Activated CD4-positive, alpha-beta T cell treated with anti-CD3 and anti-CD28 coated beads, Interleukin-2, amount 10 ng/mL, durations not matched to agents 7 days and 5 days (primary cell): ENCODE measurements around the gene ZNF514. TPM values are rescaled to one million over a fixed set of nuclear protein-coding genes. Genes with fewer than 3 reads are reported as not detected.
A peak's percentile ranks its signal among the peaks of the same experiment; 100 is the strongest.
"Not testable (repeated sequence)": the region's sequence is repeated elsewhere in the genome, so short reads cannot be mapped to it uniquely, and the experiment has no call there.

Experiments used
- CTCF ChIA-PET: fragments of 350-600 bp; sonication (Branson Sonifier 250); formaldehyde crosslinking; loops from one replicate; lab custom pipeline; 2021; ENCODE audit warnings: antibody characterized with exemption; lab: Charles Lee
- POLR2A ChIA-PET: fragments of 350-600 bp; sonication (Branson Sonifier 250); formaldehyde crosslinking; loops from one replicate; lab custom pipeline; 2021; ENCODE audit warnings: antibody characterized with exemption; lab: Charles Lee
- DNase-seq: peaks from one replicate; pipeline ENCODE4 v3.0.0-alpha.2; 2020
- H3K27ac Mint-ChIP-seq: one replicate; pipeline ENCODE4 v1.8.0; 2021; ENCODE audit warnings: mild to moderate bottlenecking, moderate library complexity, mixed read lengths
- H3K27me3 Mint-ChIP-seq: one replicate; pipeline ENCODE4 v1.8.0; 2021; ENCODE audit warnings: mixed read lengths
- H3K36me3 Mint-ChIP-seq: one replicate; pipeline ENCODE4 v1.8.0; 2021; ENCODE audit warnings: low read depth, mixed read lengths
- H3K4me1 Mint-ChIP-seq: one replicate; pipeline ENCODE4 v1.8.0; 2021; ENCODE audit warnings: mixed read lengths
- H3K4me3 Mint-ChIP-seq: one replicate; pipeline ENCODE4 v1.8.0; 2021; ENCODE audit warnings: mild to moderate bottlenecking, moderate library complexity, mixed read lengths
- H3K9me3 Mint-ChIP-seq: one replicate; pipeline ENCODE4 v1.8.0; 2021; ENCODE audit warnings: mixed read lengths
- total RNA-seq, 2 experiments: library from RNA; stranded (reverse); gene quantifications; one replicate each; pipeline ENCODE4 v1.2.3, GENCODE V29; 2021

Gene ZNF514
- 10 to 100 TPM; 11.4 to 11.6 TPM for total RNA-seq

DNA sequence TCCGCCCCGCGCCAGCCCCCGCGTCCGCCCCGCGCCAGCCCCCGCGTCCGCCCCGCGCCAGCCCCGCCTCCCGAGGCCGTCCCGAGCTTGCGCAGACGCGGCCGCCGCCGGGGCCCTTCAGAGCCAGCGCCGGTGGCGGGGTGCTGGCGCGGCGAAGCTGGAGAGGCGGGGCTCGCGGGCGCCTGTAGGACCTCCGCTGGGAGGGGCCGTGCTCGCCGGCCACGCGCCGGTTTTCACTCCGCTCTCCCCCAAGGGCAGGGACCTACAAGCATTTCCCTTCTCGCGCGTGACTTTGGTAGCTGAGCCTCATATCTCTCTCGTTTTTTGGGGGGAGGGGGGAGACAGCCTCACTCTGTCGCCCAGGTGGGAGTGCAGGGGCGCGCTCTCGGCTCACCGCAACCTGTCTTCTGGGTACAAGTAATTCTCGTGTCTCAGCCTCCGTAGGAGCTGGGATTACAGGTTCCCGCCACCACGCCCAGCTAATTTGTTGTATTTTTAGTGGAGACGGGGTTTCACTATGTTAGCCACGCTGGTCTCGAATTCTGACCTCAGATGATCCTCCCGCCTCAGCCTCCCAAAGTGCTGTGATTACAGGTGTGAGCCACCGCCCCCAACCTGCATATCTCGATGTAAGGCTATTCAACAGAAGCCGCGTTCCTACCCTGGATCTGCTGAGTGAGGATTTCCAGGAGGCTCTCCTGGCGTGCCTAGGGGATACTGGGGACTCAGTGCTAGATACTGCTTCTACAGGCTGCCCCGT is at the start of gene ZNF514:
TSS of gene ZNF514 (minus strand) at position 159 of the 760 bp plus-strand sequence. CDS start 6,595 bp downstream, outside the sequence.
- peak within 1 kb of the TSS; percentile 82 for H3K4me3 Mint-ChIP-seq
- H3K27me3 Mint-ChIP-seq, result no peaks in the 10 kb centered on the region
- DNase-seq, result peak; percentile 74
- ChIA-PET POLR2A (no interaction called here), CTCF (interaction anchor here (0.6 to 1.0 kb wide), 5 partner anchors 7 to 137 kb away, joined by 3 to 5 read pairs (median 3); partner anchors contain the start of gene MRPS5)
- peaks cover 17% of the 10 kb centered on the region for H3K9me3 Mint-ChIP-seq
- H3K36me3 Mint-ChIP-seq, result peaks cover 25% of the 10 kb centered on the region
- peak within 1 kb of the TSS; percentile 88 for H3K27ac Mint-ChIP-seq
- H3K4me1 Mint-ChIP-seq, result peaks cover 28% of the 10 kb centered on the region

DNA sequence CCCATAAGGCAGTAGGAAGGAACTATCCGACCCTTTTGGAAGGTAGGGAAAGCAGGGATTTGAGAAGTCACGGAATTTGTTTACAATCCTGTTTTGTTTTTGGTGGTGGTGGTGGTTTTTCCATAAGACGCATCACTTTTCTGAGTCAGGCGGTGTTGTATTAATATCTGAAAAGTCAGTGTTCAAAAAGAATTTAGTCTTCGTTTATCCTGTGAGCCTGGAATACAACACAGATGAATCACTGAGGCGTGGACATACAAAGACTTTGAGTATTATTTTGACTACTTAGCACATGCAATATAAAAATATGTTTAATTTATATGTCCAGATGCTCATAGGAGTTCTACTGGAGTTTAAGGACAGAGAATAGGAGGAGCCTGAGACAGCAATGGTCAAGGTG is 48.5 kb upstream of the ZNF514 start:
- peaks cover 18% of the 10 kb centered on the region for H3K4me1 Mint-ChIP-seq

DNA sequence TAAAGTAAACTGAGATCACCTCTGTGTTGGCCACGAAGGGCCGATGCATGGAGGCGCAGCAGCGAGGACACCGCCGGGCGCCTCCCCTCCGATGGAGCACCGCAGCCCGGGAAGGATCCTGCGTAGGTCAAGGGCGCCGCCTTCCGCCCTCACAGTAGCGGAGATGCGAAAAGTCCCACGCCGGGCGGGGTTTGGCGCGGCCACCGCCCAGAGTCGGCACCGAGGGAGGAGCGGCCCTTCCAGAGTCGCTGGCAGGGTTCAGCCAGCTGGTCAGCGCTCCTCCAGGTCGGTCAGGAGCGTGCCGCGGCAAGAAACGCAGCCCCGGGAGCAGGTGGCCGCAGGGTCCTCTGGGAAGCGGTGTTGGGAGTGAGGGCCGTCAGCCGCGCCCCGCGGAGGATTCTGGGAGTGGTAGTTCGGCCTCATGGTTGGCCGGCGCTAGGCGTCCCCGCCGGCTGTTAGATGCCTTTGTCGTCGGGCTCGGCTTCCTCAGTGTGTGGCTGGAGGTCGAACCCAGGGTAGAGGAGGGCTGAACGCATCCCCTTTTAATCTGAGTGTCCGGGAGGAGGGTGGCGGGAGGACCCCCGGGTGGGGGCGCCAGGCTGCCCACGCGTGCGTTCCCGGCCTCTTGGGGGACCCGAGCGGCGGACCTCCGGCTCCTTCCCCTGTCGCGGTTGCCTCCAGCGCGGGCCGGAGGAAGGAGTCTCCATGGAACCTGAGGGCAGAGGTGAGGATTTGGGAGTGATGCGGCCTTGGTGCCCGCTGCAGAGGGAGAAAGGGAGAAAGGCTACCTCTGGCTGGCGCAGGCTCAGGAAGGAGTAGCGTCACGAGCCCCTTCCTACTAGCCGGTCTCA is 47.7 kb upstream of the ZNF514 start, which contains the start of gene ZNF892:
TSS of gene ZNF892 (plus strand) at position 411 of the 851 bp plus-strand sequence. CDS start at position 706, 295 bp downstream.
- DNase-seq, result peak; percentile 80
- POLR2A ChIA-PET, result no interaction called here
- CTCF ChIA-PET, result no interaction called here
- Mint-ChIP-seq H3K36me3 (peaks cover 37% of the 10 kb centered on the region), H3K27me3 (no peaks in the 10 kb centered on the region), H3K4me1 (peaks cover 18% of the 10 kb centered on the region), H3K4me3 (peak within 1 kb of the TSS; percentile 85), H3K27ac (peak within 1 kb of the TSS; percentile 80), H3K9me3 (peaks cover 36% of the 10 kb centered on the region)

More for the DNA sequence above, 48.5 kb upstream of the ZNF514 start:
- Mint-ChIP-seq H3K27me3 (no peaks in the 10 kb centered on the region), H3K9me3 (peaks cover 42% of the 10 kb centered on the region), H3K4me3 (peak overlapping the region; percentile 85), H3K27ac (peak overlapping the region; percentile 26), H3K36me3 (peaks cover 43% of the 10 kb centered on the region)
- CTCF ChIA-PET, result no interaction called here
- no peak for DNase-seq
- POLR2A ChIA-PET, result no interaction called here

DNA sequence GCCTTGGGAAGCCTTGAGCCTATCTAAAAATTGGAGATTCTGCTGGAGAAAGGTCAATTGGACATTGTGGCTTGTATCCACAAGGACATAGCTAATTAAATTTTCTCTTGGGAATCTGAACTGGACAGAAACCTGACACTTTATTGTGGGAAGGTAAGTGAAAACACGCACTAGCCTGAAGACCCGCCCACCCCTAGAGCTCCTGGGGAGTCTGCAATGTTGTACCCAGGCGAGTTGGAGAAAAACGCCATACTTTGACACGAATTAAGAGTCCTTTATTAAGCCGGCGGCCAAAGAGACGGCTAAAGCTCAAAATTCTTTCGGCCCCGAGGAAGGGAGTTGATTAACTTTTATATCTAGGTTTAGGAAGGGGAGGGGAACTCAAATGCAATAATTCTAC is 46.4 kb upstream of the ZNF514 start:
- Mint-ChIP-seq H3K36me3 (peaks cover 26% of the 10 kb centered on the region), H3K27me3 (no peaks in the 10 kb centered on the region)

DNA sequence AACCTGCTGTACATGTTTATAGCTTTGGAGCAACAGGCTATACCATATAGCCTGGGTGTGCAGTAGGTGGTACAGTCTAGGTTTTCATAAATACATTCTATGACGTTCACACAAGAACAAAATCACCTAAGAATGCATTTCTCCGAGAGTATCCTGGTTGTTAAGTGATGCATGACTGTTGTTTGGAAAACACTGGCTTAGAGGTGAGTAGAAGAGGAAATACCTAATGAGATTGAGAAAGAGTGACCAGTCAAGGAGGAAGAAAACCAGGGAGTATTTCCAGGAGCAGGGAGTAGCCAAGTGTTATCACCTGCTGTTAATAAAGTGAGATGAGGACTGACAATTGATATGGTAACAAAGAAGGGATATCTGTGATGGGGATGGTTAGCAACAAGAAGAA is 44.7 kb upstream of the ZNF514 start:
- peaks cover 18% of the 10 kb centered on the region for H3K4me1 Mint-ChIP-seq
- H3K36me3 Mint-ChIP-seq, result peaks cover 14% of the 10 kb centered on the region
- ChIA-PET CTCF (no interaction called here), POLR2A (no interaction called here)
- no peak overlapping the region for H3K4me3 Mint-ChIP-seq
- no peaks in the 10 kb centered on the region for H3K27me3 Mint-ChIP-seq
- no peak for DNase-seq
- H3K9me3 Mint-ChIP-seq, result peaks cover 17% of the 10 kb centered on the region
- H3K27ac Mint-ChIP-seq, result no peak overlapping the region

More for the DNA sequence above, 46.4 kb upstream of the ZNF514 start:
- Mint-ChIP-seq H3K27ac (no peak overlapping the region), H3K4me3 (peak overlapping the region; percentile 85), H3K4me1 (peaks cover 18% of the 10 kb centered on the region), H3K9me3 (peaks cover 27% of the 10 kb centered on the region)
- ChIA-PET CTCF (interaction anchor here (0.6 to 1.0 kb wide), 2 partner anchors 40 to 620 kb away, joined by 3 read pairs; no protein-coding TSS in a partner anchor), POLR2A (no interaction called here)
- DNase-seq, result no peak

DNA sequence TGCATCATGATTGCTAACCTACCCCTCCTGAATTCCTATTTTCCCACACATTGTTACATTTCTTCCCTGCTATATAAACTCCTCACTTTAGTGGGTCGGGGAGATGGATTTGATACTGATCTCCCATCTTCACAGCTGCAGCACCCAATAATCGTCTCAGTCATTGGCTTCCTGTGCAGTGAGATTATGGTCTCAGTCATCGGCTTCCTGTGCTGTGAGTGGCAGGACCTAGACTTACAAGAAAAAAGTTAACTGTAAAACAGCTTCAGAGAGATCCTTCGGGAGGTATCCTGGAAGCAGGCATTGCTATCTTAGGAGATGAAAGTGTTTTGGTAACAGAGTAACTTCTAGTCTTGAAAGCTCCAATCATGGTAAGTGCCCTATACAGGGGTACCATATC is 44.3 kb upstream of the ZNF514 start:
- H3K27me3 Mint-ChIP-seq, result no peaks in the 10 kb centered on the region
- no peak for DNase-seq
- peaks cover 9% of the 10 kb centered on the region for H3K36me3 Mint-ChIP-seq
- H3K4me1 Mint-ChIP-seq, result peaks cover 17% of the 10 kb centered on the region
- ChIA-PET POLR2A (no interaction called here), CTCF (no interaction called here)
- H3K27ac Mint-ChIP-seq, result no peak overlapping the region
- no peak overlapping the region for H3K4me3 Mint-ChIP-seq
- H3K9me3 Mint-ChIP-seq, result peaks cover 12% of the 10 kb centered on the region

DNA sequence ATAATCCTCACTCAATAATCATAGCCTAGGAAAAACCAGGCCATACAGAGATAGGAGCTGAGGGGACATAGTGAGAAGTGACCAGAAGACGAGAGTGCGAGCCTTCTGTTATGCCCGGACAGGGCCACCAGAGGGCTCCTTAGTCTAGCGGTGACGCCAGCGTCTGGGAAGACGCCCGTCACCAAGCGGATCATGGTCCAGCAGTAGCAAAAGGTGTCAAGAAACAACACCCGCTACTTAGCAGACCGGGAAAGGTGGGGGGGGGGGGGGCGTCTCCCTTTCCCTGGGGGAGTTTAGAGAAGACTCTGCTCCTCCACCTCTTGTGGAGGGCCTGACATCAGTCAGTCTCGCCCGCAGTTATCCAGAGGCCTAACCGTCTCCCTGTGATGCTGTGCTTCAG is 33.3 kb upstream of the ZNF514 start:
- POLR2A ChIA-PET, result not testable (repeated sequence)

DNA sequence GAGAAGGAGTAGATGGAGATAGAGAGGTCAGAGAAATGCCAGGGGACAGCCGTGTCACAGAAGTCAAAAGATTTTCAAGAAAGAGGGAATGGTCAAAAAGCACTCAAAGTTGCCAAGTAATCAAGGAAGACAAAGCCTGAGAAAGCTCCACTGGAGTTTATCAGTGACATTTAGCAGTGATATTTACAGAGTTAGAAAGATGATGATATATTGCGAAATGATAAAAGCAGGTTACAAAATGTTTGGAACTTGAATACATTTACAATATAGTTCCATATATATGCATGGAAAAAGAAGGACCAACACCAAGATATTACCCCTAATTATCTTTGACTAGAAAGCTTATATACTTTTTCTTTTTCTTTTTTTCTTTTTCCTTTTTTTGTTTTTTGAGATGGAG is 26.3 kb upstream of the ZNF514 start:
- no peak overlapping the region for H3K27ac Mint-ChIP-seq
- H3K27me3 Mint-ChIP-seq, result peaks cover 8% of the 10 kb centered on the region
- ChIA-PET POLR2A (no interaction called here), CTCF (no interaction called here)
- no peak for DNase-seq
- H3K4me1 Mint-ChIP-seq, result no peaks in the 10 kb centered on the region
- H3K4me3 Mint-ChIP-seq, result no peak overlapping the region
- H3K36me3 Mint-ChIP-seq, result peaks cover 27% of the 10 kb centered on the region
- H3K9me3 Mint-ChIP-seq, result peaks cover 30% of the 10 kb centered on the region

More for the DNA sequence above, 33.3 kb upstream of the ZNF514 start:
- H3K36me3 Mint-ChIP-seq, H3K4me1 Mint-ChIP-seq, CTCF ChIA-PET, H3K4me3 Mint-ChIP-seq, H3K9me3 Mint-ChIP-seq, H3K27ac Mint-ChIP-seq: not testable (repeated sequence)
- peaks cover 14% of the 10 kb centered on the region for H3K27me3 Mint-ChIP-seq
- peak; percentile 36 for DNase-seq

DNA sequence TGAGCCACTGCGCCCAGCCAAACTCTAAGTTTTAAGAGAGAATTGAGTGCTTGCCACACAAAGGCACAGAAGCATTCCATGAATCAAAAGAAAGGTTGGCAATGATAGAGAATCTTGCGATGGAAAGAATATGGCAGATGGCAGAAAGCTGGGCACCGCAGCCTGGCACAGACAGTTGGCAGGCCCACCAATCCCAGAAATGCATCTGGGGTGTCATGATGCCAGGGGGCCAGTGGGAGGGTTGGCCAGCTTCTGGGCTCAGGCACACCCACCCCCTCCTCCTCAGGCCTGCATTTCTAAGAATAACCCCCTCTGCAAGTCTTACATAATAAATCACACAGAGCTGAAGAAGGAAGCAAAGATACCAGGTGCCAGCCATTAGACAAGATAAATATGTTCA is 25.5 kb upstream of the ZNF514 start:
- H3K27me3 Mint-ChIP-seq, result peaks cover 4% of the 10 kb centered on the region
- DNase-seq, result no peak
- no peak overlapping the region for H3K4me3 Mint-ChIP-seq
- H3K36me3 Mint-ChIP-seq, result peaks cover 34% of the 10 kb centered on the region
- POLR2A ChIA-PET, result no interaction called here
- H3K27ac Mint-ChIP-seq, result no peak overlapping the region
- H3K9me3 Mint-ChIP-seq, result peaks cover 35% of the 10 kb centered on the region
- CTCF ChIA-PET, result interaction anchor here (0.6 kb wide), 1 partner anchor 363 kb away, joined by 3 read pairs; no protein-coding TSS in a partner anchor
- H3K4me1 Mint-ChIP-seq, result no peaks in the 10 kb centered on the region

DNA sequence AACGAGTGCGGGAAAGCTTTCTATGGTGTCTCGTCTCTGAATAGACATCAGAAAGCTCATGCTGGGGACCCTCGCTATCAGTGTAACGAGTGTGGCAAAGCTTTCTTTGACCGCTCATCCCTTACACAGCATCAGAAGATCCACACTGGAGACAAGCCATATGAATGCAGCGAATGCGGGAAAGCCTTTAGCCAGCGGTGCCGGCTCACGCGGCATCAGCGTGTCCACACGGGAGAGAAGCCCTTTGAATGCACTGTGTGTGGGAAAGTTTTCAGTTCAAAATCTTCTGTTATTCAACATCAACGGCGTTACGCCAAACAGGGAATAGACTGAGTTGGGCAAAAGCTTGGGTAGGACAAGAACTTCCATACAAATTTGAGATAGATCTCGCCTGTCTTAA is 22.1 kb upstream of the ZNF514 start:
- H3K4me3 Mint-ChIP-seq, result no peak overlapping the region
- no peak overlapping the region for H3K27ac Mint-ChIP-seq
- ChIA-PET CTCF (interaction anchor here (1.0 kb wide), 1 partner anchor 67 kb away, joined by 5 read pairs; no protein-coding TSS in a partner anchor), POLR2A (no interaction called here)
- H3K36me3 Mint-ChIP-seq, result peaks cover 63% of the 10 kb centered on the region
- no peak for DNase-seq
- H3K9me3 Mint-ChIP-seq, result peaks cover 50% of the 10 kb centered on the region
- H3K27me3 Mint-ChIP-seq, result no peaks in the 10 kb centered on the region
- H3K4me1 Mint-ChIP-seq, result no peaks in the 10 kb centered on the region

DNA sequence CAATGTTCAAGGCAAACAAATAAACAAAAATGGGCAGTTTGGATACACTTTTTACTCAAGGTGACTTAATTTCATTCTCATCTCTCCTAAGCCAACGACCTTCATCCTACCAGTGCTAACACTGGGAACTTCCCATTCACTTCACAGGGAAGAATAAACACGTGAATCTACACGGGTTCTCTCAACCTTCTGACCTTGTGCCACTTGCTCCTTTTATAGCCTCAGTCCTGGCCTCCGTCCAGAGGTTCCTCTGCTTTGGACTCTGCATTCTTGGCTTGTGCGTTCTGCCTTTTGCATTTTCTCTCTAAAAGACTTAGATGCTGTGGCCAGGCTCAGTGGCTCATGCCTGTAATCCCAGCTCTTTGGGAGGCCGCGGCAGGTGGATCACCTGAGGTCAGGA is 19.8 kb upstream of the ZNF514 start:
- H3K4me3 Mint-ChIP-seq, result no peak overlapping the region
- H3K27me3 Mint-ChIP-seq, result no peaks in the 10 kb centered on the region
- H3K9me3 Mint-ChIP-seq, result peaks cover 42% of the 10 kb centered on the region
- DNase-seq, result no peak
- ChIA-PET CTCF (no interaction called here), POLR2A (no interaction called here)
- H3K27ac Mint-ChIP-seq, result no peak overlapping the region
- no peaks in the 10 kb centered on the region for H3K4me1 Mint-ChIP-seq
- peaks cover 67% of the 10 kb centered on the region for H3K36me3 Mint-ChIP-seq

DNA sequence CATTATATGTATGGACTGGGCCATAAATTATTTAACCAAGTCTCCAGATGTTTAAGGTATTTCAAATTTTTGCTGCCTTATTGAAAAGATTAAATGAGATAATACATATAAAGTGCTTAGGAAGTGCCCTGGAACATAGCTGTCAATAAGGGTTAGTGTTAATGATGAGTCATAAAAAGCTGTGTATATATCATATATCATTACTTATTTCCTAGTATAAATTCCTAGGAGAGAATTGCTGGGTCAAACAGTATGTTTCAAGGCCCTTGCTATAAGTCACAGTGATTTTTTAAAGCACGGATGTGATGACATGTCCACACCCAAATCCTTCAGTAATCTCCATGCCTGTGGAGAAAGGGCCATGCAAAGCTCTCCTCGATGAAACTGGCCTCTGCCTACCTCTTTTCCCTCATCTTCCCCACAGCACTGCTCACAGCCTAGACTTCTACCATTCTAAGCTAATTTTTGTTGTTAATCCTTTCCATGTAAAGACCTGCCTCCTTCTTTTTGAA is 14.4 kb upstream of the ZNF514 start:
- Mint-ChIP-seq H3K4me3 (no peak overlapping the region), H3K27ac (no peak overlapping the region), H3K9me3 (peaks cover 9% of the 10 kb centered on the region), H3K4me1 (peaks cover 6% of the 10 kb centered on the region), H3K36me3 (peaks cover 23% of the 10 kb centered on the region), H3K27me3 (no peaks in the 10 kb centered on the region)
- CTCF ChIA-PET, result interaction anchor here (0.9 to 1.7 kb wide), 2 partner anchors 9 to 10 kb away, joined by 3 to 9 read pairs; partner anchors contain the start of gene ZNF2
- POLR2A ChIA-PET, result no interaction called here
- no peak for DNase-seq
